Astrocyte of the cerebellum (primary cell): ENCODE results near the gene PIK3C2B.
"Not testable (repeated sequence)": the region's sequence is repeated elsewhere in the genome, so short reads cannot be mapped to it uniquely, and the experiment has no call there.

Experiments
- DNase-seq: peaks from one replicate; pipeline ENCODE4 v3.0.0-alpha.2; 2011; ENCODE audit warnings: low read depth
- H3K4me3 ChIP-seq: 2 replicates; pipeline ENCODE4 v1.5.1; 2011; ENCODE audit warnings: mild to moderate bottlenecking, low read depth, low read length, moderate library complexity
- in situ Hi-C: cut with HindIII; loops from 2 replicates; pipeline ENCODE4 v1.10.0; 2017; ENCODE audit warnings: low sequenced_read_pairs
- TF ChIP-seq, protein P1 (sequence below): IDR thresholded peaks from 2 replicates; pipeline ENCODE4 v1.5.1; 2012; ENCODE audit warnings: low read length, low read depth, moderate library complexity, mild to moderate bottlenecking; ENCODE audit errors: missing control alignments

PIK3C2B gene

DNA sequence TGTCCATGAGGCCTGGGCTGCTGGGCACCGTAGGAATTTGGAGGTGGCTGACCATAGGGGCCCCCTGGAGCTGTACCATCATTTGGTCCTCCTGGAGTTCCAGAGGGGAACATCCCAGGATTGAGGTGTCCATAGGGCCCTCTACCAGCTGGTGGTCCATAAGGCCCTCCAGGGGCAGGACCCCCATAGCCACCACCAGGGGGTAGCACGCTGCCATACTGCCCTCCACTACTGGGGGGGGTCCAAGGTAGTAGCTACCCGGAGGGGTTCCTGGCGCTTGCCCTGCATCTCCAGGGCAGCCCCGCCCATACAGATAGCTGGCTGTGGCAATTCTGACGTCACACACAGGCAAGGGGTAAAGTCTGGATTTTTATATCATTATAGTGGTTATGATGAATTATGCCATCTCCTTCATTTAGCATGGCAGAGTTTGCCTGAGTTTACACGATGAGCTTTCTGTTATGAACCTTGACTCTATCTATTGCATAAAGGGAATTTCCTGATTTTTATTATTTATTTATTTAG lies 34.8 kb upstream of the PIK3C2B start:
- in situ Hi-C loops, result no loop called here
- DNase-seq, result no peak
- TF ChIP-seq, protein P1, sequence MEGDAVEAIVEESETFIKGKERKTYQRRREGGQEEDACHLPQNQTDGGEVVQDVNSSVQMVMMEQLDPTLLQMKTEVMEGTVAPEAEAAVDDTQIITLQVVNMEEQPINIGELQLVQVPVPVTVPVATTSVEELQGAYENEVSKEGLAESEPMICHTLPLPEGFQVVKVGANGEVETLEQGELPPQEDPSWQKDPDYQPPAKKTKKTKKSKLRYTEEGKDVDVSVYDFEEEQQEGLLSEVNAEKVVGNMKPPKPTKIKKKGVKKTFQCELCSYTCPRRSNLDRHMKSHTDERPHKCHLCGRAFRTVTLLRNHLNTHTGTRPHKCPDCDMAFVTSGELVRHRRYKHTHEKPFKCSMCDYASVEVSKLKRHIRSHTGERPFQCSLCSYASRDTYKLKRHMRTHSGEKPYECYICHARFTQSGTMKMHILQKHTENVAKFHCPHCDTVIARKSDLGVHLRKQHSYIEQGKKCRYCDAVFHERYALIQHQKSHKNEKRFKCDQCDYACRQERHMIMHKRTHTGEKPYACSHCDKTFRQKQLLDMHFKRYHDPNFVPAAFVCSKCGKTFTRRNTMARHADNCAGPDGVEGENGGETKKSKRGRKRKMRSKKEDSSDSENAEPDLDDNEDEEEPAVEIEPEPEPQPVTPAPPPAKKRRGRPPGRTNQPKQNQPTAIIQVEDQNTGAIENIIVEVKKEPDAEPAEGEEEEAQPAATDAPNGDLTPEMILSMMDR, result peak; percentile 9
- H3K4me3 ChIP-seq, result no peak overlapping the region

- no peak overlapping the region for H3K4me3 ChIP-seq
- no peak for DNase-seq
- in situ Hi-C loops, result no loop called here
Observed at GRCh38 chr1:204528677-204529076, 34.1 kb upstream of the PIK3C2B start.

DNA sequence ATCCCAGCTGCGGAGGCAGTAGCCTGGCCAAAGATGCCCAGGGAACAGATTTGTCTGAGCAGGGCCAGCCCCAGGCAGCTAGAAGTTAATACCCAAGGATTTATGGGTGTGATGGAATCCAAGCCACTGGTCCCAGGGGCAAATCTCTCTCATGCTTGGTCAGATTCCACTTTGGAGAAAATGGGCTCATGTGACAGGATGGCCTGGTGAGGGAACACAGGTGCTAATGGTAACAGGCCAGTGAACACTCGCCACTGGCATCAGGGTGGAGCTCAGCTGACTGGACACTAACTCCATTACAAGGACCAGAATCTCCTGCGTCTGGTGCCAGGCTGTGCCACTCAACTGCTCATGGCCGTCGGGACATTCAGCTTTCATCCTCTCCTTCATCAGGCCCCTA lies 33.6 kb upstream of the PIK3C2B start:
- no peak for DNase-seq
- in situ Hi-C loops, result no loop called here
- TF ChIP-seq, protein P1, result no peak
- H3K4me3 ChIP-seq, result no peak overlapping the region

More at GRCh38 chr1:204528677-204529076, 34.1 kb upstream of the PIK3C2B start:
- TF ChIP-seq, protein P1, result no peak

DNA sequence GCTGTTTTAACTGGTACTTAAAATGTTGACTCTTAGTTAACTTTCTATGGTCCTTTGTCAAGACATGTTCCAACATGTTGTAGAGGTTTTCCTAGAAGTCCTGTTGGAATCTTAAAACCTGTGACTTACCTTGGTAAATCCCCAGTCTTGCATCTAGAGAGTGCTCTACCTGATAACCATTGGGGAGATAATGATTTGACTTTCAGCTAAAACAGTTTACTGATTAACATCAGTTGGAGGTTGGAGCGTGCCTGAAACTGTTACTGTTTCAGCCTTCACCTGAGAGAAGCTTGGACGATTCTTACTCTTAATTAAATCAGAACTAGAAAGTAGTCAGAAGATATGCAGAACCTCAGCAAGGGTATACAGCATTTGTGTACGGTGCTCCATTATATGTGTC lies 30.4 kb upstream of the PIK3C2B start:
- no peak overlapping the region for H3K4me3 ChIP-seq
- in situ Hi-C loops, result no loop called here
- TF ChIP-seq, protein P1, result no peak
- no peak for DNase-seq

DNA sequence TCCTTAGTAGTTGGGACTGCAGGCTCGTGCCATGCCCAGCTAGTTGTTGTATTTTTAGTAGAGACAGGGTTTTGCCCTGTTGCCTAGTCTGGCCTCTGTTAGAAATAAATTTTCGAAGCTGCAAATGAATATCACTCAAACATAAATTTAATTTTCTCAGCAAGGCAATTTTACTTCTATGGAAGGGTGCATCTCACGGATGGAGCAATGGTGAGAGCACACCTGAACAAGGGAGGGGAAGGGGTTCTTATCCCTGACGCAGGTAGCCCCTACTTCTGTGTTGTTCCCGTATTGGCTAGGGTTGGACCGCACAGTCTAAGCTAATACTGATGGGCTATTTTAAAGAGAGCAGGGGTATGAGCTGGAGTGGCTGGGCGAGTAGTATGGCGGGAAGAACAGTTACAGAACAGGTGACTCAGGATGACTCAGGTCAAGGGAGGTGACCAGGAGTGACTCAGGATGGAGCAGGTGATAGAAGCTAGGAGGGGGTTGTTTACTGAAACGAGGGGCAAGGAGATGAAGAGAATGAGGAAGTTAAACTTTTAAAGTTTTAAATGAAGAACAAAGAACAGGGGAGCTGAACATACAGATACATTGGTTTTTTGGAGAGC lies 29.1 kb upstream of the PIK3C2B start:
- in situ Hi-C loops, result no loop called here
- DNase-seq, result no peak
- TF ChIP-seq, protein P1, result no peak
- no peak overlapping the region for H3K4me3 ChIP-seq

GRCh38 chr1:204521941-204522521 lies 27.4 kb upstream of the PIK3C2B start:
- in situ Hi-C loops, H3K4me3 ChIP-seq, DNase-seq: not testable (repeated sequence)
